Cardiac muscle cell (in vitro differentiated cells and primary cell): ENCODE data around the gene RIMS3. TPM values are rescaled to one million over a fixed set of nuclear protein-coding genes. Genes with fewer than 3 reads are reported as not detected.

Source experiments
- DNase-seq, 2 donors: peaks; one replicate each; pipeline versions ENCODE4 v3.0.0 to v3.0.0-alpha.2; 2010 to 2017; ENCODE audit warnings: low read depth in 1 of 2, low spot score in 1 of 2
- H3K27ac ChIP-seq: fragments of 200-600 bp; sonication (generic); 2 replicates; pipeline ENCODE4 v1.5.1; 2016
- H3K27me3 ChIP-seq: fragments of 200-600 bp; sonication (generic); 2 replicates; pipeline ENCODE4 v1.6.0; 2016; ENCODE audit warnings: control low read depth
- H3K36me3 ChIP-seq: fragments of 200-600 bp; sonication (generic); 2 replicates; pipeline ENCODE4 v1.5.1; 2016; ENCODE audit warnings: control low read depth
- H3K4me1 ChIP-seq: fragments of 200-600 bp; sonication (generic); 2 replicates; pipeline ENCODE4 v1.8.1; 2017; ENCODE audit warnings: low read depth, mild to moderate bottlenecking, mixed run types
- H3K4me3 ChIP-seq: fragments of 200-600 bp; sonication (generic); 2 replicates; pipeline ENCODE4 v1.5.1; 2016; ENCODE audit warnings: mild to moderate bottlenecking
- H3K9me3 ChIP-seq: fragments of 200-600 bp; sonication (generic); 2 replicates; pipeline ENCODE4 v1.5.1; 2017; ENCODE audit warnings: low read depth, mild to moderate bottlenecking, control low read depth
- CTCF ChIP-seq: IDR thresholded peaks from 2 replicates; pipeline ENCODE4 v1.5.1; 2012; ENCODE audit warnings: low read depth, mild to moderate bottlenecking, low read length
- polyA plus RNA-seq: library from polyadenylated mRNA; unstranded; fragments of >200 nt; fragmentation: Nextera tagmentation; extraction: Ambion mirVana; gene quantifications from 2 replicates; pipeline ENCODE4 v1.2.1, GENCODE V29; 2016
- total RNA-seq: library from RNA; depleted of rRNA; stranded (reverse); fragments of >200 nt; gene quantifications from 2 replicates; pipeline ENCODE4 v1.2.3, GENCODE V29; 2016

RIMS3 gene
- total and polyA plus RNA-seq, 2 experiments from 2014 or later, result 29.7 to 39.3 TPM

DNA sequence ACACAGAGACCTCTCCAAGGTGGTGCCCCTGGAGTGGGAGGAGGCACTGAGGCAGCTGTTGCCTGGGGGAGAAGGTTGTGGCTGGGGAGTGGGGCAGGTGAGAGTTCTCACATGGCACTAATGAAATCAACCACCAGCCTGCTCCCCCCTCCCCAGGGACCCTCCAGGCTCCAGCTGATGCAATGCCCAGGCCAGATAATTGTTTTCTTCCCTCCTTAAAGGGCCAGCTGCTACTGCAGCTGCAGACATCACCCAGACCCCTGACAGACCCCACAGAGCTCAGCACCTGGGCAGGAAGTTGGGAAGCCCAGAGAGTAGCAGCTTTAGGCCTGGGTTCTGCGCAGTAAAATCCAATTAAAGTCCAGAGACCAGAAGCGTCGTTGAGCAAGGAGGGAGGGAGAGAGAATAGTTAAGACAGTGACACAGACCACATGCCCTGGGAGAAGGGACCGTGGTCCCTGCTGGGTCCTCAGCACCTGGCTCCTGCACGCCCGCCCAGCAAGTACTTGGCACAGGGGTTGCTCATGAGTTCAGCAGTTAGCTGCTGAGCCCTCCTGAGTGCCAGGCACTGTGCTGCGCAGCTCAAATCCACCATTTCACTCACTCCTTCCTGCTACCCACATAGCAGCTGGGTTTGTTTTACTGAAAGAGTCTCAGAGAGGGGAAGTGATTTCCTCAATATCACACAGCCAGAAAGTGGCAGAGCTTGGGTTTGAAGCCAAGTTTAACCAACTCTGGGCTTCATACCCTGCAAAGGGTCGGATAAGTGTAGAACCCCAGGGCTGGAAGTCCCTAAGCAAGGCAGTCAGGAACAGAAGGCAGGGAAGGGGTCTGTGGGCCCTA, 1.9 kb downstream of the RIMS3 start:
- DNase-seq, result peak in 1 of 2 donors; percentile 12
- Histone ChIP-seq H3K27ac (peak overlapping the region; percentile 49), H3K27me3 (no peaks in the 10 kb centered on the region), H3K4me3 (no peak overlapping the region), H3K4me1 (peaks cover 54% of the 10 kb centered on the region), H3K9me3 (no peaks in the 10 kb centered on the region), H3K36me3 (no peaks in the 10 kb centered on the region)
- no peak for TF ChIP-seq CTCF

- Histone ChIP-seq H3K27ac (peak overlapping the region; percentile 49), H3K27me3 (no peaks in the 10 kb centered on the region), H3K4me3 (no peak overlapping the region), H3K9me3 (no peaks in the 10 kb centered on the region), H3K4me1 (peaks cover 60% of the 10 kb centered on the region), H3K36me3 (no peaks in the 10 kb centered on the region)
- peak in 1 of 2 donors; percentile 12 for DNase-seq
- no peak for TF ChIP-seq CTCF
Measured at GRCh38 chr1:40662864-40663263, 2.6 kb downstream of the RIMS3 start.

GRCh38 chr1:40662151-40662550, 3.3 kb downstream of the RIMS3 start:
- no peaks in the 10 kb centered on the region for H3K27me3 ChIP-seq
- no peak for TF ChIP-seq CTCF
- no peaks in the 10 kb centered on the region for H3K36me3 ChIP-seq
- no peaks in the 10 kb centered on the region for H3K9me3 ChIP-seq
- DNase-seq, result peak in 1 of 2 donors; percentile 24
- no peak overlapping the region for H3K27ac ChIP-seq
- peaks cover 66% of the 10 kb centered on the region for H3K4me1 ChIP-seq
- no peak overlapping the region for H3K4me3 ChIP-seq

GRCh38 chr1:40661678-40662077, 3.8 kb downstream of the RIMS3 start:
- Histone ChIP-seq H3K9me3 (no peaks in the 10 kb centered on the region), H3K27ac (no peak overlapping the region), H3K36me3 (no peaks in the 10 kb centered on the region), H3K27me3 (no peaks in the 10 kb centered on the region), H3K4me1 (peaks cover 66% of the 10 kb centered on the region), H3K4me3 (no peak overlapping the region)
- TF ChIP-seq CTCF, result no peak
- no peak for DNase-seq

GRCh38 chr1:40659649-40659947, 5.9 kb downstream of the RIMS3 start:
- Histone ChIP-seq H3K36me3 (no peaks in the 10 kb centered on the region), H3K9me3 (no peaks in the 10 kb centered on the region), H3K4me1 (peaks cover 62% of the 10 kb centered on the region), H3K27me3 (no peaks in the 10 kb centered on the region), H3K27ac (peak overlapping the region; percentile 97), H3K4me3 (no peak overlapping the region)
- peak in 1 of 2 donors; percentile 12 for DNase-seq
- no peak for TF ChIP-seq CTCF
